Stimulated activated CD4-positive, alpha-beta T cell treated with anti-CD3 and anti-CD28 coated beads, Interleukin-1b, Interleukin-23, amount 100 ng/mL, for 24 hours (primary cell): ENCODE results near the gene JADE2.
"Not testable (repeated sequence)": the region's sequence is repeated elsewhere in the genome, so short reads cannot be mapped to it uniquely, and the experiment has no call there.

Experiments used
- DNase-seq, 4 experiments: peaks; one replicate each; pipeline ENCODE4 v3.0.0-alpha.2; 2020; ENCODE audit warnings: low read depth in 4 of 4, low spot score in 1 of 4

Gene JADE2

GRCh38 chr5:134583766-134584165, 58.3 kb downstream of the JADE2 start:
- no peak for DNase-seq

GRCh38 chr5:134584662-134585061, 59.2 kb downstream of the JADE2 start:
- no peak for DNase-seq

- DNase-seq: no peak
Observed at GRCh38 chr5:134585966-134586365, 60.5 kb downstream of the JADE2 start.

- peak; percentile 67 to 85 (median 78) for DNase-seq
Observed at GRCh38 chr5:134586866-134587524, 61.5 kb downstream of the JADE2 start.

GRCh38 chr5:134590992-134591659, 65.7 kb downstream of the JADE2 start:
- DNase-seq: peak in 2 of 4 experiments; percentile 37 to 57

GRCh38 chr5:134592141-134592746, 66.8 kb downstream of the JADE2 start:
- DNase-seq: no peak

GRCh38 chr5:134594336-134594735, 68.9 kb downstream of the JADE2 start:
- no peak for DNase-seq

- DNase-seq: no peak
Observed at GRCh38 chr5:134594797-134595457, 69.5 kb downstream of the JADE2 start.

- DNase-seq: no peak
Observed at GRCh38 chr5:134595458-134595838, 70.0 kb downstream of the JADE2 start.

- not testable (repeated sequence) for DNase-seq
Observed at GRCh38 chr5:134599820-134600219, 74.3 kb downstream of the JADE2 start.

GRCh38 chr5:134600600-134600999, 75.1 kb downstream of the JADE2 start:
- DNase-seq: no peak

GRCh38 chr5:134603059-134603458, 77.6 kb downstream of the JADE2 start:
- no peak for DNase-seq

GRCh38 chr5:134604908-134605307, 79.4 kb downstream of the JADE2 start:
- no peak for DNase-seq

GRCh38 chr5:134606726-134607125, 81.3 kb downstream of the JADE2 start:
- no peak for DNase-seq

- no peak for DNase-seq
Observed at GRCh38 chr5:134608555-134608954, 83.1 kb downstream of the JADE2 start.

GRCh38 chr5:134609232-134609851, 83.9 kb downstream of the JADE2 start:
- DNase-seq: no peak

- DNase-seq: no peak
Observed at GRCh38 chr5:134610725-134611124, 85.3 kb downstream of the JADE2 start.

- DNase-seq: no peak
Observed at GRCh38 chr5:134611515-134611914, 86.0 kb downstream of the JADE2 start.

GRCh38 chr5:134614450-134615085, 89.1 kb downstream of the JADE2 start:
- DNase-seq: no peak

- no peak for DNase-seq
Observed at GRCh38 chr5:134620634-134621033, 95.2 kb downstream of the JADE2 start.

GRCh38 chr5:134625559-134625958, 100.1 kb downstream of the JADE2 start:
- DNase-seq: no peak
